Erythroblast (primary cell): ENCODE data around the gene MAL.

Source experiments
- GATA1 ChIP-seq: IDR thresholded peaks from 2 replicates; pipeline ENCODE4 v1.6.1; 2011; ENCODE audit warnings: low read depth, mild to moderate bottlenecking, control low read depth, low read length, moderate library complexity
- POLR2A ChIP-seq: IDR thresholded peaks from 2 replicates; pipeline ENCODE4 v1.6.1; 2011; ENCODE audit warnings: mild to moderate bottlenecking, low read length

DNA sequence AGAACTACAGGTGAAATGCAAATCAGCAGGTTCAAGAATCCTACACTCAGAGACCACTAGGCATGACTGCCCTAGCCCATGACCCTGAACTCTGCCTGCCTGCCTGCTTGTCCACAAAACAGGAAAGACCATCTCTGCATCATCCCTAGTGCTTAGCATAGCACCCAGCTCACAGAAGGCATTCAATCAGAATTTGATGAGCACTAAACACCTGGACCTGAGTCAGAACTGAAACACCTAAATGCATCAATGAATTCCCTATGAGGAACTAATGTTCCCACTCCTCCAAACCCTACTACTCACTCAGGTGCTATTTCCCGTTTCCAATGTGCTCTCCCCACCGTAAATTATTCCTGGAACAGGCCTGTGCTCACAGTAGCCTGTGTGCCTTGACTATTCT is 74.4 kb downstream of the MAL start:
- TF ChIP-seq POLR2A (no peak), GATA1 (no peak)
